ENCODE measurements around the gene GATAD2A. TPM values are rescaled to one million over a fixed set of nuclear protein-coding genes. Genes with fewer than 3 reads are reported as not detected.

The GATAD2A gene
- total RNA-seq, 1 donor from 2014 or later = 67.4 TPM

GRCh38 chr19:19530889-19531288, 125.4 kb downstream of the GATAD2A start:
- DNase-seq (ENCODE audit: low read depth, low spot score) = no peak

- no peak for DNase-seq (ENCODE audit: low read depth, low spot score)
Measured at GRCh38 chr19:19531951-19532805, 126.7 kb downstream of the GATAD2A start.

GRCh38 chr19:19532806-19533701, 127.6 kb downstream of the GATAD2A start:
- DNase-seq (ENCODE audit: low read depth, low spot score) = no peak

- no peak for DNase-seq (ENCODE audit: low read depth, low spot score)
Measured at GRCh38 chr19:19533841-19534240, 128.4 kb downstream of the GATAD2A start.

GRCh38 chr19:19534556-19535265, 129.2 kb downstream of the GATAD2A start:
- DNase-seq (ENCODE audit: low read depth, low spot score) = no peak

GRCh38 chr19:19535311-19536191, 130.1 kb downstream of the GATAD2A start:
- no peak for DNase-seq (ENCODE audit: low read depth, low spot score)

GRCh38 chr19:19537075-19538048, 131.9 kb downstream of the GATAD2A start:
- DNase-seq (ENCODE audit: low read depth, low spot score) = no peak

GRCh38 chr19:19538061-19538784, 132.7 kb downstream of the GATAD2A start, which contains the start of gene CILP2:
CILP2 (plus strand) TSS chr19:19538265; CDS start chr19:19538350, 85 bp downstream.
- DNase-seq (ENCODE audit: low read depth, low spot score) = no peak

- DNase-seq (ENCODE audit: low read depth, low spot score) = no peak
Measured at GRCh38 chr19:19538785-19539166, 133.3 kb downstream of the GATAD2A start.

GRCh38 chr19:19539698-19540063, 134.2 kb downstream of the GATAD2A start:
- no peak for DNase-seq (ENCODE audit: low read depth, low spot score)

GRCh38 chr19:19540064-19540714, 134.7 kb downstream of the GATAD2A start:
- no peak for DNase-seq (ENCODE audit: low read depth, low spot score)

GRCh38 chr19:19540715-19541515, 135.4 kb downstream of the GATAD2A start:
- DNase-seq (ENCODE audit: low read depth, low spot score) = no peak

GRCh38 chr19:19541616-19542015, 136.1 kb downstream of the GATAD2A start:
- no peak for DNase-seq (ENCODE audit: low read depth, low spot score)

GRCh38 chr19:19542507-19542906, 137.0 kb downstream of the GATAD2A start:
- DNase-seq (ENCODE audit: low read depth, low spot score) = no peak

- no peak for DNase-seq (ENCODE audit: low read depth, low spot score)
Measured at GRCh38 chr19:19543101-19543500, 137.6 kb downstream of the GATAD2A start.

GRCh38 chr19:19543640-19544039, 138.2 kb downstream of the GATAD2A start:
- no peak for DNase-seq (ENCODE audit: low read depth, low spot score)

GRCh38 chr19:19544257-19544953, 138.9 kb downstream of the GATAD2A start:
- no peak for DNase-seq (ENCODE audit: low read depth, low spot score)

All from pulmonary artery endothelial cell (primary cell).